ENCODE data around the gene FDX2. TPM values are rescaled to one million over a fixed set of nuclear protein-coding genes. Genes with fewer than 3 reads are reported as not detected.

The FDX2 gene
- total RNA-seq, 1 donor: 15.1 TPM

GRCh38 chr19:10271543-10272086, 44.2 kb downstream of the FDX2 start:
- TF ChIP-seq CTCF (IDR thresholded peaks at IDR 0.05; ENCODE audit: insufficient read depth, low read length): no peak
- peak; percentile 37 for DNase-seq (ENCODE audit: low read depth)
- H3K4me3 ChIP-seq (ENCODE audit: low read depth, low read length): peak overlapping the region; percentile 69

GRCh38 chr19:10270616-10271394, 45.0 kb downstream of the FDX2 start, which contains the start of gene ICAM1:
TSS of gene ICAM1 (plus strand) at chr19:10271120. CDS start at chr19:10271160, 40 bp downstream.
- DNase-seq (ENCODE audit: low read depth): peak; percentile 79
- peak; percentile 4 for TF ChIP-seq CTCF (IDR thresholded peaks at IDR 0.05; ENCODE audit: insufficient read depth, low read length)

GRCh38 chr19:10270180-10270615, 45.6 kb downstream of the FDX2 start:
- no peak for TF ChIP-seq CTCF (IDR thresholded peaks at IDR 0.05; ENCODE audit: insufficient read depth, low read length)
- H3K4me3 ChIP-seq (ENCODE audit: low read depth, low read length): peak overlapping the region; percentile 69
- no peak for DNase-seq (ENCODE audit: low read depth)

More at GRCh38 chr19:10270616-10271394, 45.0 kb downstream of the FDX2 start, which contains the start of gene ICAM1:
- H3K4me3 ChIP-seq (ENCODE audit: low read depth, low read length): peak within 1 kb of the TSS; percentile 69

- peak; percentile 95 for TF ChIP-seq CTCF (IDR thresholded peaks at IDR 0.05; ENCODE audit: insufficient read depth, low read length)
- DNase-seq (ENCODE audit: low read depth): peak; percentile 73
- peak overlapping the region; percentile 13 for H3K4me3 ChIP-seq (ENCODE audit: low read depth, low read length)
Observed at GRCh38 chr19:10269333-10270179, 46.3 kb downstream of the FDX2 start.

GRCh38 chr19:10268071-10268470, 47.7 kb downstream of the FDX2 start:
- TF ChIP-seq CTCF (IDR thresholded peaks at IDR 0.05; ENCODE audit: insufficient read depth, low read length): no peak
- DNase-seq (ENCODE audit: low read depth): no peak
- no peak overlapping the region for H3K4me3 ChIP-seq (ENCODE audit: low read depth, low read length)

GRCh38 chr19:10266706-10267105, 49.1 kb downstream of the FDX2 start:
- DNase-seq (ENCODE audit: low read depth): no peak
- no peak for TF ChIP-seq CTCF (IDR thresholded peaks at IDR 0.05; ENCODE audit: insufficient read depth, low read length)
- no peak overlapping the region for H3K4me3 ChIP-seq (ENCODE audit: low read depth, low read length)
